NOMO-1 treated with dmso at 0.1 percent for 144 hours (cell line): ENCODE measurements around the gene PRKX.
"Not testable (repeated sequence)": the region's sequence is repeated elsewhere in the genome, so short reads cannot be mapped to it uniquely, and the experiment has no call there.

ENCODE experiments used
- DNase-seq: peaks from one replicate; lab custom pipeline; 2025; ENCODE audit not compliant: unreplicated experiment; lab: John Stamatoyannopoulos, UW

Gene PRKX

DNA sequence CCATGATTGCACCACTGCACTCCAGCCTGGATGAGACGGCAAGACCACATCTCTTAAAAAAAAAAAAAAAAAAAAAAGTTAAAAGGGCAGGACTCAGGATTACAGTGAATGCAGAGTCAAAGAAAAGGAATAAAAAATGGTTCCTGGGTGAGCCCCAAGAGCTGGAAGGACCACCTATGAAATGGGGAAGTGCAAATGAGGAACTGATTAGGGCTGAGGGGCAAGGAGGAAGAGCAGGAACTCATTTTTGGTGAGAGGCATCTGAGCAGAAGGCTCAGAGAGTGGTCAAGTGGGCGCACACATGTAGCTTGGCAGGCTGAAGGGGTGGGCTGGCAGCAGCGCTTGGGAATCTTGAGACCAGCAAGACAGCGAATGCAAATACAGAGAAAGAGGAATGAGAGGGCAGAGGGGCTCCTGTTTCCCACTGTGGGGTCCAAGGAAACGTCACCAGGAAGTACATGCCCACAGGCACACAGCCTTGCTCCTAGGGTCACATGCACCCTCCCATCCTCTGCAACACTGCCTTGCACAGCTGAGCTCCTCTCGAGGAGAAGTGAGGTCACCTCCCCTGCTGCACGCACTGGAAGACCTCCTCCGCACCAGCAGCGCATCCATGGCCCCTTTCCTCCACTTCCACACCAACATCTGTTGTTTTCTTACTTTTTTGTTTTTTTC is 49.7 kb downstream of the PRKX start:
- DNase-seq: peak; percentile 82

GRCh38 chrX:3659761-3660160 is 53.7 kb downstream of the PRKX start:
- no peak for DNase-seq

GRCh38 chrX:3655181-3655580 is 58.3 kb downstream of the PRKX start:
- no peak for DNase-seq

- no peak for DNase-seq
Measured at GRCh38 chrX:3653111-3653510, 60.3 kb downstream of the PRKX start.

GRCh38 chrX:3651277-3651676 is 62.2 kb downstream of the PRKX start:
- peak; percentile 6 for DNase-seq

GRCh38 chrX:3648084-3648483 is 65.4 kb downstream of the PRKX start:
- no peak for DNase-seq

GRCh38 chrX:3639858-3640631 is 73.4 kb downstream of the PRKX start:
- DNase-seq: not testable (repeated sequence)

DNA sequence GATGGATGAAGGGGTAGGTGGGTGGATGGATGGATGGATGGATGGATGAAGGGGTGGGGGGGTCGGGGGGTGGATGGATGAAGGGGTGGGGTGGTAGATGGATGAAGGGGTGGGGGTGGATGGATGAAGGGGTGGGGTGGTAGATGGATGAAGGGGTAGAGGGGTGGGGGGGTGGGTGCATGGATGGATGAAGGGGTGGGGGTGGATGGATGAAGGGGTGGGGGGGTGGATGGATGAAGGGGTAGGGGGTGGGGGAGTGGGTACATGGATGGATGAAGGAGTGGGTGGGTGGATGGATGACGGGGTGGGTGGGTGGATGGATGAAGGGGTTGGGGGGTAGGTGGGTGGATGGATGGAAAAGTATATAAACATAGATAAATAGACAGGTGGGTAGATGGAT is 74.2 kb downstream of the PRKX start:
- no peak for DNase-seq

GRCh38 chrX:3638280-3638873 is 75.1 kb downstream of the PRKX start:
- DNase-seq: no peak

DNA sequence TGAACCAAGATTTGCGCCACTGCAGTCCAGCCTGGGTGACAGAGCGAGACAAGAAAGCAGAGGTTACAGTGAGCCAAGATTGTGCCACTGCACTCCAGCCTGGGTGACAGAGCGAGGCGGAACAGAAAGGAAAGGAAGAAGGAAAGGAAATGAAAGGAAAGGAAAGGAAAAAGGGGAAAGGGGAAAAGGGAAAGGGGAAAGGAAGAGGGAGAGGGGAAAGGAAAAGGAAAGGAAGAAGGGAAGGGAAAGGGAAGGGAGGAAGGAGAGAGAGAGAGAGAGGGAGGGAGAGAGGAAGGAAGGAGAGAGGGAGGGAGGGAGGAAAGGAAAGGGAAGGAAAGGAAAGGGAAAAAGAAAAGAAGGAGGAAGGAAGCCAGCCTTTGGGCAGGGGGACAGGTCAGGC is 76.6 kb downstream of the PRKX start:
- no peak for DNase-seq

GRCh38 chrX:3631196-3631595 is 82.3 kb downstream of the PRKX start:
- no peak for DNase-seq

- no peak for DNase-seq
Measured at GRCh38 chrX:3627594-3627993, 85.9 kb downstream of the PRKX start.

DNA sequence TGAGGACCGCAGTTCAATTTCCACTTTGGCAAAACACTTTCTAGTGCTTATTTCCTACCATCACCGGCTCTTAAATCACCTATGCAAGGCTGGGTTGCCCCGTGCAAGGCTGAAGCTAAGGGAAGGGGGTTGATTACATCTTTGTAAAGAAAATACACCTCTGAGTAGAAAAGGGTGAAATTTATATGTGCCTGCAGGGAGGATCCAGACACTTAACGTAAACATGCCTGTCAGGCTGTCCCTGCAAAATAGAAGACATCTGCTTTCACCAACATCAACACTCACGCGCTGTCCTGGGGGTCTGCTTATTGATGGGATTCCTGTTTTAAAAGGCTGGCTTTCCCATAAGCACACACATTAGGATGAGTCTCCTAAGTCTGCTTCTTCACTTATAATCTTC is 92.0 kb downstream of the PRKX start:
- DNase-seq: no peak

GRCh38 chrX:3611744-3612143 is 101.7 kb downstream of the PRKX start:
- DNase-seq: not testable (repeated sequence)

DNA sequence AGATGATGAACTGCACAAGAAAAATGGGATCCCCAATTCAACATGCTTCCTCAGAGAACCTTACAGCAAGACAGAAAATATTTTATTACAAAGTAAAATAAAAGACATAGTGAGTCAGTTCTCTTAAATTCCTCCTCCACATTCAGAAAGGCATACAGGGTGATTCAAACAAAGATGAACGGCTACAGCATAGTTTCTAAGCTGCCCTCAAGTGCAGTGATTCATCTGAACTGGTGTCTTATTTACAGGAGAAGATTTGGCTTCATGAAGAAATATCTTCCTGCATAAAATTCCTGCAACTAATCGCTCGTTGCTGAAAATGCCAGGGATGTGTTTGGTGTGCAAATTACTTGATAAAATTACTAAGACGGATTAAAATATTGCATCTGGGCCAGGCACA is 103.6 kb downstream of the PRKX start:
- no peak for DNase-seq

GRCh38 chrX:3603026-3603661 is 110.3 kb downstream of the PRKX start:
- no peak for DNase-seq

DNA sequence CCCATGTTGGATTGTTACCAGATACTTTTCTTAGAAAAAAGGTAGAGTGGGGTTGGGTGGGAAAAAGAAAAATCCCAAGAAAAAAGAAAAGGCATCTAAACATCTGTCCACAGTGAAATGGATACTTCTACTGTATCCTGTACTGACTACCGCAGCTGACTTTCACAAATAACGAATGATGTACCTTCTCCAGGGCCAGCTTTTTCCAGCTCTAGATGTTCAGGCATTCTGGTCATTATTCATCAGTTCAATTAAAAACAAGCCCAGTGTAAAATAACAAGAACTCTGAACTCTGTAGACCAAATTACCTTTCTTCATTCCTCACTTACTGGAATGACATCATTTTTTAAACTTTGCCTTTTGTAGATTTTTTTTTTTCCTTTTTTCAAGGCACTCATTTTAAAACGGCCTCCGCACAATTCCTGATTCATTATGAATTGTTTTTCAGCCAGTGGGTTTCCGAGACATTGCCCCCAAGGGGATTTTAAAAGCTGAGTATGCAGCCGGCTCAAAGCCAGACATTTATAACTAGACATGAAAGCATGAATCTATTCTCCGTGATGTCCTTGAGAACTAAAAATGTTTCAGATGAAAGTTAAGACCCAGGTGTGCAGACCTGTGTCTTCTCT is 113.5 kb downstream of the PRKX start:
- no peak for DNase-seq

GRCh38 chrX:3598709-3599108 is 114.7 kb downstream of the PRKX start:
- DNase-seq: no peak

DNA sequence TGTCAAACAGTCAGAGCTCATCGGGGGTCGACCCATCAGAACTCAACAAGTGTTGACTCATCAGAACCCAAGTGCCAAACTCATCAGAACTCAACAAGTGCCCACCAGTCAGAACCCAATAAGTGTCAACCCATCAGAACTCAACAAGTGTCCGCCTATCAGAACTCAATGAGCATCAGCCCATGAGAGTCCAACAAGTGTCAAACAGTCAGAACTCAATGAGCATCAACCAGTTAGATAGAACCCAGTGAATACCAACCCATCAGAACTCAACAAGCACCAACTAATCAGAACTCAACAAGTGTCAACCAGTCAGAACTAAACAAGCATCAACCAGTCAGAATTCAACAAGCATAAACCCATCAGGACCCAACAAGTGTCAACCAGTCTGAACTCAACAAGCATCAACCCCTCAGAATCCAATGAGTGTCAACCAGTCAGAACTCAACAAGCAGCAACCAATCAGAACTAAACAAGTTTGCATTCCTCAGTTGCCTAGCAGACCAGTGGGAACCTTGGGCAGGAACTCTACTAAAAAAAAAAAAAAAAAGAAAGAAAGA is 115.3 kb downstream of the PRKX start:
- DNase-seq: no peak

DNA sequence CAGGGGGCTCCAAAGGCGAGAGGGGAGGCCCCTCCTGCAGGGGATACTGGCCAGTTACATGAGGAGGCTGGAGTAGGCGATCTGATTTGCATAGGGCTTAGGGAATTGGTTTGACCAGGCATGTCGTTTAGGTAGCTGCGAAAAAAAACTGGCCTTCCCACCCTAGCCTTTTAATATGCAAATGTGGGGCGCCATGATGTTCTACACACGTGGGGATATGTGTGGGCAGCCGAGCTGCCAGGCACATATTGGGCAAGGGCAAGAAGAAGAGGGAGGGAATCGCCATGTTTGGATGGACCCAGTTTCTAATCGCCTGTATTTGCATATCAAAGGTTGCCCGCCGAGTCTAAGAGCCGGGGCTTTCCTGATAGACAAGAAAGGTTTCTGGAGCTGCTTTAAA is 121.3 kb downstream of the PRKX start:
- DNase-seq: no peak

DNA sequence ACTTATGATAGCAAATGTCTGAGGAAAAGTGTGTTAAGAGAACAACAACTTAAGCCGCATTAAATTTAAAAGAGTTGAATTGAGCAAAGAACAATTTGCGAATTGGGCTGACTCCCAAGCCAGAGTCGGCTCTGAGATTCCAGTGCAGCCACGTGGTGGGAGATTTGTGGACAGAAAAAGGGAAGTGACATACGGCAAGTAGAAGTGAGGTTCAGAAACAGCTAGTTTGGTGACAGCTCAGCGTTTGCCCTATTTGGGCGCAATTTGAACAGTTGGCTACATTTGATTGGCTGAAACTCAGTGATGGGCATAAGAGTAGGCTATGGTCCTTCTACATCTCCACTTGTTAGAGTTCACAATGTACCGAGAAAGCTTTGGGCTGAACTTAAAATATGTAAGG is 124.0 kb downstream of the PRKX start:
- DNase-seq: peak; percentile 53
